Ovary (tissue), 9 donors: ENCODE measurements around the gene ARSI. TPM values are rescaled to one million over a fixed set of nuclear protein-coding genes. Genes with fewer than 3 reads are reported as not detected.

Experiments
- DNase-seq, 5 donors: peaks; one replicate each; pipeline ENCODE4 v3.0.0-alpha.2; 2019 to 2020
- H3K27ac ChIP-seq, 2 donors: fragments of 200-600 bp; one replicate each; pipeline versions ENCODE4 v1.5.1 to v1.8.0; 2019 to 2022
- H3K27me3 ChIP-seq: fragments of 200-600 bp; one replicate; pipeline ENCODE4 v1.8.0; 2022
- H3K36me3 ChIP-seq: fragments of 200-600 bp; sonication (generic); one replicate; pipeline ENCODE4 v1.5.1; 2019
- H3K4me1 ChIP-seq: one replicate; pipeline ENCODE4 v1.8.1; 2013; ENCODE audit warnings: mild to moderate bottlenecking, moderate library complexity; ENCODE audit not compliant: insufficient read depth
- H3K4me3 ChIP-seq: fragments of 200-600 bp; sonication (generic); one replicate; pipeline ENCODE4 v1.5.1; 2017
- H3K9me3 ChIP-seq, 2 donors: fragments of 200-600 bp in 1 of 2; sonication (generic) in 1 of 2; one replicate each; pipeline versions ENCODE4 v1.5.1 to v1.8.1; 2013 to 2019; ENCODE audit warnings: mild to moderate bottlenecking in 1 of 2, moderate library complexity in 1 of 2
- CTCF ChIP-seq, 3 donors: fragments of 450-650 bp in 2 of 3; fragments of 200-600 bp in 1 of 3; IDR thresholded peaks; one replicate each; pipeline versions ENCODE4 v1.5.1 to v1.8.0; 2016 to 2022; ENCODE audit warnings: antibody characterized with exemption in 3 of 3, mild to moderate bottlenecking in 1 of 3
- EP300 ChIP-seq: sonication (generic); formaldehyde crosslinking; IDR thresholded peaks from one replicate; pipeline ENCODE4 v1.6.1; 2017; ENCODE audit warnings: antibody characterized with exemption
- POLR2A ChIP-seq: fragments of 450-650 bp; IDR thresholded peaks from one replicate; pipeline ENCODE4 v1.6.1; 2017; ENCODE audit warnings: antibody characterized with exemption, mild to moderate bottlenecking, moderate library complexity
- WGBS, 3 donors: extraction: QIAGEN DNeasy Blood & Tissue Kit in 1 of 3; methylation state at CpG; one replicate each; pipeline versions ENCODE4 v1.1.5 to v1.1.7; 2013 to 2017; 5-methylcytosine and 5-hydroxymethylcytosine counted together
- intact Hi-C, 4 donors: fragments of 100-400 bp; cut with DNase I; formaldehyde crosslinking; loops; one replicate each; pipeline versions ENCODE4 v1.11.0 to v1.15.1; 2022 to 2023
- polyA plus RNA-seq, 2 donors: library from polyadenylated mRNA; stranded (reverse); fragments of 200-250 nt in 1 of 2; fragments of 350-450 nt in 1 of 2; fragmentation: Illumina TruSeq in 1 of 2; extraction: RNeasy Lipid Tissue Mini Kit (QIAGEN cat#74804) in 1 of 2; gene quantifications; one replicate each; pipeline ENCODE4 v1.2.3, GENCODE V29; 2013 to 2014
- total RNA-seq, 7 donors: library from RNA; depleted of rRNA in 2 of 7; stranded (reverse); fragments of >200 nt in 2 of 7; fragmentation: NEBNext Ultra II Directional in 3 of 7; extraction: Animal tissue kit (Norgen Biotek cat#: 25700) in 3 of 7; gene quantifications; one replicate each; pipeline versions ENCODE4 v1.1.0 to v1.2.4, GENCODE V29; 2016 to 2023
- donor health status: DM: no; HTN: no; CAD: no; lungs with moderate emphysema.
- donor health status: DM: no; HTN: no; CAD: no.
- donor health status: Bipolar disorder and iron deficiency.
- donor health status: DM: yes; HTN: yes; CAD: no.
- donor health status: DM: no; HTN: no; CAD: no.
- donor health status: DM: yes; HTN: yes; CAD: no.

ARSI gene
- total and polyA plus RNA-seq, 9 donors = 0.15 to 1.4 (median 0.63) TPM

- Histone ChIP-seq H3K27me3 (no peaks in the 10 kb centered on the region), H3K4me3 (no peak overlapping the region), H3K9me3 (no peaks in the 10 kb centered on the region), H3K36me3 (no peaks in the 10 kb centered on the region), H3K4me1 (peaks cover 16% of the 10 kb centered on the region), H3K27ac (no peak overlapping the region)
- intact Hi-C loops = no loop called here
- WGBS, 3 donors = 43 to 65% (median 59%) methylated on average over 4 of the region's 4 CpGs
- TF ChIP-seq EP300 (no peak), POLR2A (no peak), CTCF (IDR thresholded peaks at IDR 0.05) (no peak)
- DNase-seq = no peak
Measured at GRCh38 chr5:150266871-150267291, 35.8 kb downstream of the ARSI start.

DNA sequence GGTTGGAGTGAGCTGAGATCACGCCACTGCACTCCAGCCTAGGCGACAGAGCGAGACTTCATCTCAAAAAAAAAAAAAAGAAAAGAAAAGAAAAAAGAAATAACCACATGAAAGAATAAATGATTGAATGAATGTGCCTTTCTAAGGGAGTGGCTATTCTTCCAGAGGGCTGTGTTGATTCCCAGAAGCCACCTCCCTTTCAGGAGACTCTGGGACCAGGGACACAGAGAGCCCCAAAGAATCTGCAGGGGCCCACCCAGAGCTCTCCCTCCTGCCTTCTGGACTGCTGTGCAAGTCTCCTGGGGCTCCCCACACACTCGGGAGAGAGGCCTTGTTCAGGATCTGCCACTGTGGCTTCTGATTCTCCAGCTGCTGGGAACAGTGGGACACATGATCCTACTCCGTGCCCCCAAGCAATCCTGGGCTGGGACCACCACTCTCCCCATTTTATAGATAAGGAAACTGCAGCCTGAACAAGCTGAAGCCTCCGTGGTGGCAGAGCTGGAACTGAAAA is 36.8 kb downstream of the ARSI start:
- H3K27ac ChIP-seq = no peak overlapping the region
- 78% methylated on average over 6 of the region's 6 CpGs for WGBS, 3 donors
- no peaks in the 10 kb centered on the region for H3K27me3 ChIP-seq
- H3K4me3 ChIP-seq = no peak overlapping the region
- H3K4me1 ChIP-seq = peaks cover 16% of the 10 kb centered on the region
- TF ChIP-seq CTCF (IDR thresholded peaks at IDR 0.05) = no peak
- no peak for TF ChIP-seq POLR2A
- TF ChIP-seq EP300 = no peak
- H3K9me3 ChIP-seq = no peaks in the 10 kb centered on the region
- no peak for DNase-seq
- no peaks in the 10 kb centered on the region for H3K36me3 ChIP-seq
- intact Hi-C loops = no loop called here

DNA sequence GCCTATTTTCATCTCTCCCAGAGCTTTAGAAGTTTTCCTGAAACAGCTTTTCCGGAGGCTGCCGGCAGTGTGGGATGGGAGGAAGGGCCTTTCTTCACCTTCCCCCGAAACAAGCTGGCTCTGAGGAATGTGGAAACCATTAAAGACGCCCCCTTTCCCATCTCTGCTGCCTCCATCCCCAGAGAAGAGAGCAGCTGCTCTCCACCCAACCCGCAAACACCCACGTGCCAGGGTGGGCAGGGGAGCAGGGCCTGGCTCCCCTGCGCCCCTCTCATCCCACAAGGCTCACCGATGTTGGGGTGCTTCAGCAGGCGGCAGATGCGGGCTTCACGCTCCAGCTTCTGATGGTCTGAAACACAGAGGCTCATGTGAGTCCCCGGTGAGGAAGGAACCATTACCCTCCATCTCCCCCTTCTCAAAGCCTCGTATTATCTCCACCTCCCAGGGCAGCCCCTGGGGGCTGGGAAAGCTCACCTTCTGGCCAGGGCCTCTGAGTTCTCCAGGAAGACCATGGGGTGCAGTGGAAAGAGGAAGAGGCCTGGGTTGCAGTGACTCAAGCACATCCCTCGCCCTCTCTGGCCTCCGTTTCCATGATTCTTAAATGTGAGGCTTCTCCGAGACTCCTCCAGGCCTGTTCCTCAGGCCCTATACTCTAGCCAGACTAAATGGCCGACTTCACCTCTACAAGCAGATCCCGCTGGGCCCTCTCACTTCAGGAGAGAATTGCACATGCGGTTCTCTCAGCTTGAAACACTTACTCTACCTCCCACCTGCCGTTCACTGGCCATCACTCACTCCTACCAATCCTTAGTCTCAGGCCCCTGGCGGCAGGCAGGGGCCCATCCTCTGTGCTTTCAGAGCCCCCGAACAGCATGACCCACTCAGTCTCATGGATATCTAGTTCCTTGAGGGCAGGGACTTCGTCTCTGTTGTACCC is 37.8 kb downstream of the ARSI start:
- no peak overlapping the region for H3K27ac ChIP-seq
- no peak for DNase-seq
- TF ChIP-seq EP300 = no peak
- TF ChIP-seq CTCF (IDR thresholded peaks at IDR 0.05) = no peak
- TF ChIP-seq POLR2A = no peak
- WGBS, 3 donors = 82 to 87% (median 83%) methylated on average over 23 of the region's 23 CpGs
- peaks cover 12% of the 10 kb centered on the region for H3K4me1 ChIP-seq
- H3K27me3 ChIP-seq = no peaks in the 10 kb centered on the region
- intact Hi-C loops = no loop called here
- no peak overlapping the region for H3K4me3 ChIP-seq
- no peaks in the 10 kb centered on the region for H3K36me3 ChIP-seq
- H3K9me3 ChIP-seq = no peaks in the 10 kb centered on the region

DNA sequence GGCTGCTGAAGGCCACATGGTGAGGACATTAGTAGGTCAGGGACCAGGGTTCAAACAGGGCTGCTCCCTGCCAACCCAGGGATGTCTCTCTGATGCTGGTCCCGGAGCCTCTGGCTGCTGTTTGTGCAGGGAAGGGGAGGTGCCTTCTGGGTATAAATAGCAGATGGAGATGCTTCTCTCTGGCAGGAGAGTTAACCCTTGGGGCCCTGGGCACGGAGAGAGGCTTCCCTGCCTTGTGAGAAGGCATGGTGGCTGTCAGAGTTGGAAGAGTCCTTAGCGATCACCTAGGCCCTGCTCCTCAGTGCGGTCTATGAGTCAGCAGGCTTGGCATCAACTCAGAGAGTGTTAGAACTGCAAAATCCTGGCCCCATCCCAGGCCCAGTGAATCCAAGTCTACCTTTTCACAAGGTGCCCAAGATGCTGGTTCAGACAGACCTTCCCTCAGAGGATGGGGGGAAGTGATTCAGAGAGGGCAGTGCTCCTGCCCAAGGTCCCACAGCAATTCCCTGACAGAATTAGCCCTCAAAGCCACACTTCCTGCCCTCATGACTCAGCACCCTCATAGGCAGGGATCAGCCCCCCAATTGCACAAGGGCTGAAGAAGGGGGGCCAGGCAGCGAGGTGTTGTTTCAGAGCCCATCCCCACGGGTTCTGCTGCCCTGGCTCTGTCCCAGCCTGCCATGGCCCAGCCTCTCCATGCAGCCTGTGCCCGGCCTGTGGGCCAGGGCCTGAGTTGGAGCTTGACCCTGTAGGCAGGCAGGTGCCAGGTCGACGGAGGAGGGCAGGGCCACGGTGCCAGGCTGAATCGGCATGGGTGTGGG is 38.7 kb downstream of the ARSI start:
- Histone ChIP-seq H3K27ac (no peak overlapping the region), H3K36me3 (no peaks in the 10 kb centered on the region), H3K27me3 (no peaks in the 10 kb centered on the region), H3K4me3 (no peak overlapping the region), H3K9me3 (no peaks in the 10 kb centered on the region), H3K4me1 (peaks cover 12% of the 10 kb centered on the region)
- intact Hi-C loops = no loop called here
- no peak for TF ChIP-seq POLR2A
- TF ChIP-seq CTCF (IDR thresholded peaks at IDR 0.05) = no peak
- TF ChIP-seq EP300 = no peak
- WGBS, 3 donors = 20 to 33% (median 24%) methylated on average over 11 of the region's 11 CpGs
- peak in 4 of 5 donors; percentile 53 to 61 (median 54) for DNase-seq
